GM18870 (cell line): ENCODE measurements around the gene KPNA3.
"Not testable (repeated sequence)": the region's sequence is repeated elsewhere in the genome, so short reads cannot be mapped to it uniquely, and the experiment has no call there.

Source experiments
- ATAC-seq: cut with Tn5 transposase; IDR thresholded peaks from one replicate; pipeline ENCODE4 v1.9.1; 2021; ENCODE audit warnings: moderate library complexity; ENCODE audit not compliant: unreplicated experiment

Gene KPNA3, protein sequence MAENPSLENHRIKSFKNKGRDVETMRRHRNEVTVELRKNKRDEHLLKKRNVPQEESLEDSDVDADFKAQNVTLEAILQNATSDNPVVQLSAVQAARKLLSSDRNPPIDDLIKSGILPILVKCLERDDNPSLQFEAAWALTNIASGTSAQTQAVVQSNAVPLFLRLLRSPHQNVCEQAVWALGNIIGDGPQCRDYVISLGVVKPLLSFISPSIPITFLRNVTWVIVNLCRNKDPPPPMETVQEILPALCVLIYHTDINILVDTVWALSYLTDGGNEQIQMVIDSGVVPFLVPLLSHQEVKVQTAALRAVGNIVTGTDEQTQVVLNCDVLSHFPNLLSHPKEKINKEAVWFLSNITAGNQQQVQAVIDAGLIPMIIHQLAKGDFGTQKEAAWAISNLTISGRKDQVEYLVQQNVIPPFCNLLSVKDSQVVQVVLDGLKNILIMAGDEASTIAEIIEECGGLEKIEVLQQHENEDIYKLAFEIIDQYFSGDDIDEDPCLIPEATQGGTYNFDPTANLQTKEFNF

DNA sequence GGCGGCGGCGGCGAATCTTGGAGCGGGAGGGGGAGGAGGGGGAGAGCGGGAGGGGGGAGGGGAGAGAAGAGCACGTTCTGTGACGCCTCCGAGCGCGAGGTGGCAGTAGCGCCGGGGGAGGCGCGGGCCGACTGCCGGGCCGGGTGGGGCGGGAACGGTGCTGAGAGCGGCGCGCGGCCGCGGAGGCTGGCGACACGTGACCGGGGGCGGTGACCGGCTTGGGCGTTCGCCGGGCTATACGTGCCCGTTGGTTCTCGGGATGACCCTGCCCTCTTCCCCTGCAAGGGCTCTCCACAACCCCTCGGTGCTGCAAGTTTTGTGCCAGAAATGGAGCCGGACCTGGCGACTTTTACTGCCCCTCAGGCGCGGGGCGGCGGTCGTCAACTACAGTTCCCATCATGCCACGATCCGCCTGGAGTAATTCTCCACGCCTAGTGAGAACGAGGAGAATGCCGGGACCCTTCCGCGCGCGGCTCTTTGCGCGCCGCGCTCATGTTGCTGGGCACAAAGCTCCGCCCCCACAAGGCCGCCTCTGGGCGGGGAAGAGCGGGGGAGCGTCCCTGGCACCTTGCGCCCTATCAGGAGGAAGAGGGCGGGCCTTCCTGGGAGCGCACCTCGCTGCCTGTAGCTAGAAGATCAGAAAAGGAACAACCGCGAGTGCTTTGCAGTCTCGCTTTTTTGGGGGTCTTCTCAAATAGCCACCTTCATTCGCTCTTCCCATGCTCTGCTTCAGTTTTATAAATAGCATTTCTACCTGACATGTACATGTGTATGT, at the start of gene KPNA3:
Gene KPNA3 (minus strand): TSS at position 133 of the 775 bp plus-strand sequence. CDS start 176 bp downstream, outside the sequence.
- ATAC-seq = peak; percentile 77

DNA sequence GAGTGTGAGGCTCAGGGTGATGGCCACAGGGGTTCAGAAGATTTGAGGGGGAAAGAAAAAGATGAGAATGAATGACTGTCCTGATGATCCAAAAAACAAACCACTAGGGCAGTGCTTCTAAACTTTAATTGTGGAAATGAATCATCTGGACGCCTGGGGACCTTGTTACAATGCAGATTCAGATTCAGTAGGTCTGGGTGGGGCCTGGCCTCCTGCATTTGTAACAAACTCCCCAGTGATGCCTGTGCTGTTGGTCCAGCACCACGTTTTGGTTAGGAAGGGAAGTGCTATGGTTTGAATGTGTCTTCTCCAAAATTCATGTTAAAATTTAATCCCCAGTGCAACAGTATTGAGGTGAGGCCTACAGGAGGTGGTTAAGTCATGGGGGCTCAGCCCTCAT, 49.5 kb upstream of the KPNA3 start:
- no peak for ATAC-seq

DNA sequence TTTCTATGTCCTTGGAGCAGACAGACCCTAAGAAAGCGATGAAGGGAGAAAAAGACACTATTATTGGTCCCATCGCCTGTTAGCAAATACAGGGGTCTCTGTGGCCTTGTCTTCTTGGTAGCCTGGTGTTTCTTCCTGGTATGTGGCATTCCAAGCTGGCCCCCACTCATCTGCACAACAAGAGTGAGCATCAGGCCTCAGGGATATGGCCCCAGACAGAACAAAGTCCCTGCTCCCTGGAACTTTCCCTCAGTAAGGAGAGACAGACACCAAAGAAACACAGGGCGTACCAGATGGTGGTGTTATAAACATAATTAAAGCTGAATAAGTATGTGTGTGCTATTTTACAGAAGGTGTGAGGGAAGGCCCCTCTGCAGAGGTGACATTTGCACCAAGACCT, 48.2 kb upstream of the KPNA3 start:
- ATAC-seq = no peak

DNA sequence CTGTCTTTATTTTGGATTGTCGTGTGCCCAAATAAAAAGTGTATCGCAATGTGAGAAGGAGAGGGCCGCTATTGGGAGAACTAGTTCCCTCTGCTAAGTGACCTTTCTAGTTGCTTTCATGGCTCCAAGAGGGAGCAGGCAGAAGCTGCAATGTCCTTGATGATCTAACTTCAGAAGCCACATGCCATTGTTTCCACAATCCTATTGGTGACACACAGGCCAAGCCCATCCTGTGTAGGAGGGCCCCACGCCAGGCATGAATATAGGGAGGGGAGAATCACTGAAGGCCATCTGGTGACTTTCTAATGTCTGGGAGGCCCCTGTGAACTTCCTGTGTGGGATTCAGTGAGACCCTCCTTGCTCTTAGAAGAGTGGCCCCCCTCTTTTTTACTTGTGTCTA, 47.8 kb upstream of the KPNA3 start:
- no peak for ATAC-seq

DNA sequence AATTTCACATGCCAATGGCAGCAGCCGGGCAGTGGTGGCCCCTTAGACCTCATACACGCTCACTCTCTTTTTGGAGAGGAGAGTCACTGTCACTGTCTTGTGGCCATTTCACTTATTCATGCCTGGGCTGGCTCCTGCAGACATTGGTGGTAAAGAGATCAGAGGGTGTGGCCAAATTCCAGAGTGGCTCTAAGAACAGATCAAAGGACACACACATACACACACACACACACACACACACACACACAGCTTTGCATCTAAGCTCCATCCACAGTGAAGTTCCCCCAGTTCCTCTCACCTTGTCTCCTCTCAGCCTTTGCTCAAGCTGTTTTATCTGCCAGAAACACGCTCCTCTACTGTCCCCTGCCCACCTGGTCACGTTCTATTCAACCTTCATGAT, 46.5 kb upstream of the KPNA3 start:
- no peak for ATAC-seq

DNA sequence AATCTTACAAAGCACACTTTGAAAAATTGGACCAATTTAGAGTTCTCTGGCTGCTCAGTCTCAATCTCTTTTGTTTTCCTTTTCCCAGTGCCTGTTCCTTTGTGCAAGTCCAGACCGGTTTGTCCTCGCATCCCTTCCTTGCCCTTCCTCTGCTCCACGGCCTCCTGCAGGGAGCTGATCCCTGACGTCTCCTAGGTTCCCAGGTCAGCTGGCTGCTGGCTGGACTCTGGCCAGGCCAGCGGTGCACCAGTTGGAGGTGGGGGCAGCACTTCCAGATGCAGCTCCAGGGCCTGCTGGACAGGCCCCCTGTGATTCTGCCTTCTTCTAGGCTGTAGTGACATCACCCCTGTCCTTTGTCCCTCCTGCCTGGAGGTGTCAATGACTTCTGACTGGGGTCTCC, 44.0 kb upstream of the KPNA3 start:
- ATAC-seq = no peak

DNA sequence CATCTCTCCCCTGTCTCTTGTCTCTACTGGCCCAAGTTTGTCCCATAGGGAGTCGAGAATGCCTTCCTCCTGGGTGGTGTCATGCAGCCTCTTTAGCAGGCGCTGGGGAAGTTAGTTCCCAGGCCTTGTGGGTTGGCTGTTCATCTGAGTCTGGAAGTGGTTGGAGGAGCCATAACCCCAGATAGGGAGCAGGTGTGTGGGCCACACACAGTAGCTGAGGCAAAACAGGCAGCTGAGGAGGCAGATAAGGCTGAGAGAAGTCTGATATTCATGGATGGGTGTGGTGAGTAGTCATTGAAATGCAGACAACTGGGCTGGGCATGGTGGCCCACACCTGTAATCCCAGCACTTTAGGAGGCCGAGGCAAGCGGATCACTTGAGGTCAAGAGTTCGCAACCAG, 40.9 kb upstream of the KPNA3 start:
- ATAC-seq = no peak

DNA sequence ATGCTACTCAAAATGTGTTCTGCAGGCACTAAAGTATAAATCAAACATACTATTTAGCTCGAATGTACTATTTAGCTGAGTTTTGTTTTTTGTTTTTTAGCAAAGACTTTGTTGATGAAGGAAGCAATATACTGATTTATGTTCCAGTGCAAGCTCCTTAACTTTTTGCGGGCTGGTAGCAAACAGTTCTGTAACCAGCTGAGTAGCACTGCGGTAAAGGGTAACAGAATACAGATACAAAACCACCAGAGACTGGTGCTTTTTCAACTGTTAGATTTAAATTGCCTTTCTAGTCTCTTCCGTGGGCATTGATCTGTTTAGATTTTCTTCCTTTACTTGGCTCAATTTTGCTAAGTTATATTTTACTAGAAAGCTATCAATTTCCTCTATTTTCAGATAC, 39.0 kb upstream of the KPNA3 start:
- no peak for ATAC-seq

DNA sequence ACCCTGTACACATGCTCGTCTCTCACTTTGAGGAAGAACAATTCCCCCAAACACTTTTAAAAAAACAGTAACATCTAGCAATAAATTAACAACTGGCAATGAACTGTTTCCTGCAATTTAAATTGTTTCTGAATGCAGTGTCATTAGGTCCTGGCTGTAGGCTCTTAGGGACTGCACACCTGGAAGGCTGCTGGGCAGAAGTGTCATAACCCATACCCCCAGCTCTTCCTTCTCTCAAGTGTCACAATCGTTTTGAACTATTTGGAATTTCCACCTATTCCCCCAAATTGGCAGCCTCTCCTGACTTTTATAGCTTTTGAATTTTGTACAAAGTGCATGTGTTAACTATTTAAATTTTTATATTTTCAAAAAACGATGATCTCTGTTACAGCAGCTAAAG, 38.2 kb upstream of the KPNA3 start:
- ATAC-seq = no peak

DNA sequence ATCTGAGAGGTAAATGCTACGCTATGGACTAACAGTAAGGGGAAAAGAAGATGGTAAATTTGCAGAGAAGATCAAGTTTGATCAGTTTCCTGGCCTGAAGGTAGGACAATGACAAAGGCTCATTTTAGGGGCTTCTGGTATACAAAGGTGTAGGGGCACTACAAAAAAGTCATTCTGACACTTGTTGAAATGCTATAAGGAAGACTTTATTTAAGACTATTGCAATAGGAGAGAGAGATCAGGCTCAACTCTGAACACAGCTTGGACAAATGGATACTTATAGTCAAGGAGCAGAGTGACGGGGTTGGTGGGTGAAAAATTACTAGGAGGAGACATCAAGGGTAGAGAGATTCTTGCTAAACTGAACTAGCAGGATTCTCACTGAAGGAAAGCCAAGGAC, 37.2 kb upstream of the KPNA3 start:
- ATAC-seq = no peak

DNA sequence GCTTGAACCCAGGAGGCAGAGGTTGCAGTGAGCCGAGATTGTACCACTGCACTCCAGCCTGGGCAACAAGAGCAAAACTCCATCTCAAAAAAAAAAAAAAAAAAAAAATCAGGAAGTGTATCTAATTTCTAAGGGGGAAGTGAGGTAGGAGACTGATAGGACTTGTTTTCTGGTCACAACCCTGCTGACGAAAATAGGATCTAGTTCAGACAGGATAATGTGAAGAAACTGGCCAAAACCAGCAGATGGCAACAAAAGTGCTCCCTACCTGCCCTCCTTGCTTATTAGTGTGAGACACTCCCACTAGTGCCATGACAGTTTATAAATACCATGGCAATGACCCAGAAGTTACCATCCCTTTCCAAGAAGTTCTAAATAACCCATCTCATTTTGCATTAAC, 36.0 kb upstream of the KPNA3 start:
- ATAC-seq = no peak

DNA sequence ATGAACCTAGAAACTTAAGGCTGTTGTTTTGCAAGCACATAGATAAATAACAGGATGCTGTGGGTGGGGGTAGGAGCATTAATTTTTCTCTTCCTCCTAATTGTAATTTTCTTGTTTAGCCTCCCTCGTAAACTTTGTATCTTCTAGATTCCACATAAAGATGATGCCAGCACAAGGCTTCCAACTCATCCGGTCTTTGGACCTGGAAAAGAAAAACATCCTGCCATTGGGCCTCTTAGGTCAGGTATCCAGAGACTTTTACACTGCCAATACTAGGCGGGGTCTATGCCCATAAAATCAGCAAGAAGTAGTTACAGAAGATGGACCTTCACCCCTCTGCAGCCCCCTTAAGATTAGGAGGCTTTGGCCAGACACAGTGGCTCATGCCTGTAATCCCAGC, 35.4 kb upstream of the KPNA3 start:
- no peak for ATAC-seq

DNA sequence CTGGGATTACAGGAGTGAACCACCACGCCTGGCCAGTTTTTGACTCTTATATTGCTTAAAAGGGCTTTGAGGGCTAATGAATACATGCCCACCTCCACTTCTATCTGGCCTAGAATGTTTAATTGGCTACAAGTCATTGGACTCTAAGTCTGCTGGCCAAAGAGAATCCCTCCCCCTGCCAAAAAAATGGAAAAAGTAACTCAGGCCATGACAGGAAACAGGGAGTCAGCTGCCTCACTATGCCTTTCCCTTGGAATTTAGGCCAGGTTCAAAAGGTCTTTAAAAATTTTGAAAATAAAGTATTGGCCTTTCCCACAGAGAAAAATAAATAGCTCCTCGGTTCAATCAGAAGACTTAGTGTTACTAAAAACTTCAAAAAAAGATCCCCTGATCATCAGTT, 34.9 kb upstream of the KPNA3 start:
- ATAC-seq = no peak

DNA sequence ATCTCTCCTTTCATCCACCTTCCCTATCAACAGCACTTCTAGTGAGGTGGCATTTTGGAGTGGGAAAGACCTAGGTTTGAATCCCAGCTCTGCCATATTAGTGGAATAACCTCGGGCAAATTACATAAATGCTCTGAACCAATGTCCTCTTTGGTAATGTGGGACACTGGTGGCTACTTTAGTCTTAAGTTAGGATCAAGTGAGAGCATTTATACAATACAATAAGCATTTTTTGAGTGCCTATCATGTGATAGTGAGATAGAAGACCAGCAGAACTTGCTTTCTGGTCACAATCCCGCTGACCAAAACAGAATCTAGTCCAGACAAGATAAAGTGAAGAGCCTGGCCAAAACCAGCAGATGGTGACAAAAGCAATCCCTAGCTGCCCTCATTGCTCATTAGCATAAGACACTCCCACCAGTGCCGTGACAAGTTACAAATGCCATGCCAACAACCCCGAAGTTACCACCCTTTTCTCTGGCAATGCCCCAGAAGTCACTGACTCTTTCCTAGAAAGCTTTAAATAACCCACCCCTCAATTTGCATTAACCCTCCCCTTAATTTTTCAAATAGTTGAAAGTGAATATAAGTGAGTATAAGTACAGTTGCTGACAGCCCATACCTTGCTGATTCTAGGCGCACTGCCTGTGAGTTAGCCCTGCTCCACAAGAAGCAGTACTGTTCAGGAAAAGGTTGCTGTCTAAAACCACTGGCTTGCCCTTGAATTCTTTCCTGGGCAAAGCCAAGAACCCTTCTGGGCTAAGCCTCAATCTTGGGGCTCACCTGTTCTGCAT, 28.9 kb upstream of the KPNA3 start:
- ATAC-seq = no peak

DNA sequence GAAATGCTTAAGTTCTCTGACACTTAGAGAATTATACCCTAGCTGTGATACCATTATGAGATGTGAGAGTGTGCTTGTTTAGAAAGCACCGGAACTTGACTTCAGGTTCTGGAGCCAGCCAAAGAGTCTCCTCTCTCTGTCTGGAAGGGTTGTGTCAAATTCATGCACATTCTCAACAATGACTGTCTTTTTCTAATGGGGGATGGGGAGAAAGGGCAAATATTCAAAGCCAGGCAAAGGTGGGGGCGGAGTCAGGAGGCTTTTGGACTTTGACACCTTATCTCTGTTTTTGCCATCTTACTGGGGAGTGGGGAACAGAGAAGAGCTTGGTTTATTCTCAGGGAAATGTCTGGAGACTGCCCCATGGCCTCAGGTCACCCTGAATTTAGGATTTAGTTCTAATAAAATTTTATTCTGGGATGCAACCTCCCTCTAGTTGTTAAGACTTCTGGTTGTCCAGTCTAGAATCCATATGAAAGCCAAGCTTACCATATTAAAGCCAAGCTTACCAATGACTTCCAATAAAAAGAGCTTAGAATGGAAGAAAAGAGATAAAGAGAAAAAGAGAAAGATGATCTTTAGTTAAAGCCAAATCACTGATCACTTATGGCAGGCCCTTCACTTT, 28.2 kb upstream of the KPNA3 start:
- no peak for ATAC-seq

DNA sequence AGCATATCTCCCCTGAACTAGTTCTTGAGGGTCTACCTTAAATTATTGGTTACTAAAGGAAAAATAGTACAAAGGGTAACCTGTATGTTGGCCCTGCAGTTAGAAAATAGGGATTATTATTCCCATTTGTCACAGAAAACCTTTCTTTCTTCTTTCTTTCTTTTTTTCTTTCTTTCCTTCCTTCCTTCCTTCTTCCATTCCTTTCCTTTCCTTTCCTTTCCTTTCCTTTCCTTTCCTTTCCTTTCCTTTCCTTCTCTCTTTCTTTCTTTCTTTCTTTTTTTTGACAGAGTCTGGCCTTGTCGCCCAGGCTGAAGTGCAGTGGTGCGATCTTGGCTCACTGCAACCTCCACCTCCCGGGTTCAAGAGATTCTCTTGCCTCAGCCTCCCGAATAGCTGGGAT, 23.6 kb upstream of the KPNA3 start:
- ATAC-seq = not testable (repeated sequence)

DNA sequence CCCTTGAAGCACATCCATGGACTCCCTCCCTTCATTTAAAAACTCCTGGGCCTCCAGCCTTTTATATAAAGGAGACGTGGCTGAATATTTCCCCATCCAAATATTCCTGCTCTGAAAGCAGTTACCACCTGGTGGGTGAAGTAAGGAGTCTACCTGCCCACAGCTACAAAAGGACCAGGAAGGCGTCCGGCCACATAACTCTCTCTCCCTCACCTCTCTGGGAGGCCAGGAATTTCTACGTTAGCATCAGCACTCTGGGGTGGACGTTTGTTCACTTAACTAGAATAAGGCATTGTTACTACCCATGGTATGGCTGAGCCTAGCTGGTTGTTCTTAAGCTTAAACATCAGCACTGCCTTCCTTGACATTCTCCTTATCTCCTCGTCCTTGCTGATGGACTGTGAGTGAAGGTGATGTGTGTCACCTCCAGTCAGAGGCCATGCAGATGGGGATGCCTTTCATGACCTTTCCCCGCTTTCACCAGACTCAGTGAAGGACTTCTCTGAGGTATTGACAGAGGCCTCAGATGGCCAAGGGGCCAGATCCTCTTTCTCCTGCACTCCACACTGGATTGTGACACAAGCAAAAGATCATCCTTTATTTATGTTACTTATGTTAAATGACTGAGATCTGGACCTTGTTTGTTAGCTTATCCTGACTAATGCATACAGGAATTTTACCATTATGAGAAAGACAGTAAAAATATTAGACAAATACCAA, 22.2 kb upstream of the KPNA3 start:
- no peak for ATAC-seq

DNA sequence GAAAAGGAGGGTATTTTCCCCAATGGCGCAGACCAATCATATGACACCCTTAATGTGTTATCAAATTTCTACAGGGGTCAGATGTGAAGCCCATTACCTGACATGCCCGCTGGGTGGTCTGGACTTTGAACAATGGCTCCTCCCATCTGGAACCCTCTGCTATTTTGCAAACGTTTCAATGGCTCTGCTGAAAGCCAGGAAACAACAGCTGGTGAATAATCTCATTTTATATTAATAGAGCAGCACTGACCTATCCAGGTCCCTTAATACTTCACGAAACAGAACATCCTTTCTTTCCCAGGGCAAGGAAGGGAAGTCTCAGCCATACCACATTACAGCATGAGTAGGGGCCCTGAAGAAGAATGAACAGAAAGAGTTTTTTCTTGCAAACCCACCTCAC, 20.3 kb upstream of the KPNA3 start:
- ATAC-seq = no peak

DNA sequence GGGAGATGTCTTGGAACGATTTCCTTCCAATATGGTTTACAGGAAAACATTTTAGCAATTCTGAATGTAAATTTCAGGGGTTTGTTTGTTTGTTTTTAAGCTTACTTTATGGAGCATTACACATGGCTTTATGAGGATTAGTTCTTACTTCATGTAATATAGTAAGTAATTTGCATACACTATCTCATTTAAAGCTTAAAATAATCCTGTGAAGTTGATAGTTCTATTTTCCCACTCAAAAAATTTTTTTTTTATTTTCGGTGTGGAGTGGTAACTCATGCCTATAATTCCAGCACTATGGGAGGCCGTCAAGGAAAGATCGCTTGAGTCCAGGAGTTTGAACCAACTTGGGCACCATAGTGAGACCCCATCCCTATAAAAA, 19.0 kb upstream of the KPNA3 start:
- ATAC-seq = no peak
